Nephron progenitor cell (in vitro differentiated cells): Measurements from ENCODE around the gene SIN3A.

Experiments
- DNase-seq: peaks from one replicate; pipeline ENCODE4 v3.0.0; 2021
- H3K27ac Mint-ChIP-seq: 2 replicates; pipeline ENCODE4 v1.8.0; 2021; ENCODE audit warnings: mild to moderate bottlenecking, moderate library complexity, mixed read lengths
- H3K27me3 Mint-ChIP-seq: 2 replicates; pipeline ENCODE4 v1.8.0; 2021; ENCODE audit warnings: mild to moderate bottlenecking, low read depth, mixed read lengths; ENCODE audit not compliant: poor library complexity
- H3K36me3 Mint-ChIP-seq: 2 replicates; pipeline ENCODE4 v1.8.0; 2021; ENCODE audit warnings: low read depth, mixed read lengths
- H3K4me1 Mint-ChIP-seq: 2 replicates; pipeline ENCODE4 v1.8.0; 2021; ENCODE audit warnings: mixed read lengths
- H3K4me3 Mint-ChIP-seq: 2 replicates; pipeline ENCODE4 v1.8.0; 2021; ENCODE audit warnings: mild to moderate bottlenecking, moderate library complexity, mixed read lengths
- H3K9me3 Mint-ChIP-seq: 2 replicates; pipeline ENCODE4 v1.8.0; 2021; ENCODE audit warnings: mild to moderate bottlenecking, moderate library complexity, mixed read lengths
- CTCF ChIP-seq: fragments of 200-600 bp; sonication (generic); IDR thresholded peaks from 2 replicates; pipeline ENCODE4 v1.5.0; 2021; ENCODE audit warnings: antibody characterized with exemption

SIN3A gene

DNA sequence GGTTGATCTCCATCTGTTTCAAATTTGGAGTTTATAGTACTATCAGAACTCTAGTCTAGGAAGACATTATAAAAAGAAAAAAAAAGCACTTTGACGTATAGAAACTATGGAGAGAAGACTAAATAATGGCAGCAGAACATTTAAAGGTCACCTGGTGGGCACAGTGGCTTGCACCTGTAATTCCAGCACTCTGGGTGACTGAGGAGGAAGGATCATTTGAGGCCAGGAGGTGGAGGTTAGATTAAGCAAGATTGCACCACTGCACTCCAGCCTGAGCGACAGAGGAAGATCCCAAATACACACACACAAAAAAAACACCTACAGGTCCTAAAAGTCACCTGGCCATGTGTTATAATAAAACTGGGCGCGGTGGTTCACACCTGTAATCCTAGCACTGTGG lies 13.8 kb downstream of the SIN3A start:
- Mint-ChIP-seq H3K4me1 (peaks cover 5% of the 10 kb centered on the region), H3K36me3 (peaks cover 74% of the 10 kb centered on the region), H3K27me3 (no peaks in the 10 kb centered on the region), H3K27ac (no peak overlapping the region), H3K4me3 (no peak overlapping the region), H3K9me3 (no peaks in the 10 kb centered on the region)
- no peak for DNase-seq
- no peak for TF ChIP-seq CTCF

- peaks cover 5% of the 10 kb centered on the region for H3K4me1 Mint-ChIP-seq
- H3K27me3 Mint-ChIP-seq: no peaks in the 10 kb centered on the region
- H3K4me3 Mint-ChIP-seq: no peak overlapping the region
- no peaks in the 10 kb centered on the region for H3K9me3 Mint-ChIP-seq
- peaks cover 69% of the 10 kb centered on the region for H3K36me3 Mint-ChIP-seq
- TF ChIP-seq CTCF: no peak
- peak overlapping the region; percentile 62 for H3K27ac Mint-ChIP-seq
- DNase-seq: no peak
These were observed 14.6 kb downstream of the SIN3A start for GRCh38 chr15:75436881-75437280.

- H3K36me3 Mint-ChIP-seq: peaks cover 69% of the 10 kb centered on the region
- no peak for TF ChIP-seq CTCF
- H3K4me3 Mint-ChIP-seq: no peak overlapping the region
- no peaks in the 10 kb centered on the region for H3K9me3 Mint-ChIP-seq
- peak overlapping the region; percentile 40 for H3K27ac Mint-ChIP-seq
- DNase-seq: no peak
- H3K27me3 Mint-ChIP-seq: no peaks in the 10 kb centered on the region
- no peaks in the 10 kb centered on the region for H3K4me1 Mint-ChIP-seq
These were observed 19.8 kb downstream of the SIN3A start for GRCh38 chr15:75431682-75432081.

GRCh38 chr15:75431270-75431669 lies 20.2 kb downstream of the SIN3A start:
- H3K9me3 Mint-ChIP-seq: no peaks in the 10 kb centered on the region
- no peak for DNase-seq
- no peak overlapping the region for H3K27ac Mint-ChIP-seq
- H3K27me3 Mint-ChIP-seq: no peaks in the 10 kb centered on the region
- no peaks in the 10 kb centered on the region for H3K4me1 Mint-ChIP-seq
- peaks cover 69% of the 10 kb centered on the region for H3K36me3 Mint-ChIP-seq
- no peak for TF ChIP-seq CTCF
- no peak overlapping the region for H3K4me3 Mint-ChIP-seq

- H3K36me3 Mint-ChIP-seq: peaks cover 68% of the 10 kb centered on the region
- no peaks in the 10 kb centered on the region for H3K27me3 Mint-ChIP-seq
- no peaks in the 10 kb centered on the region for H3K4me1 Mint-ChIP-seq
- TF ChIP-seq CTCF: no peak
- no peak for DNase-seq
- no peak overlapping the region for H3K27ac Mint-ChIP-seq
- no peak overlapping the region for H3K4me3 Mint-ChIP-seq
- no peaks in the 10 kb centered on the region for H3K9me3 Mint-ChIP-seq
These were observed 21.2 kb downstream of the SIN3A start for GRCh38 chr15:75430259-75430658.

- no peak for DNase-seq
- H3K36me3 Mint-ChIP-seq: peaks cover 53% of the 10 kb centered on the region
- no peak overlapping the region for H3K27ac Mint-ChIP-seq
- TF ChIP-seq CTCF: no peak
- no peaks in the 10 kb centered on the region for H3K4me1 Mint-ChIP-seq
- H3K27me3 Mint-ChIP-seq: peaks cover 2% of the 10 kb centered on the region
- H3K4me3 Mint-ChIP-seq: no peak overlapping the region
- no peaks in the 10 kb centered on the region for H3K9me3 Mint-ChIP-seq
These were observed 23.3 kb downstream of the SIN3A start for GRCh38 chr15:75428152-75428551.
